T-helper 1 cell treated with Interleukin-12 subunit alpha and Interleukin-12 subunit beta and Interleukin-4 antibody, amounts not matched to agents 30 μg/mL and 1 μg/mL, for 36 hours (primary cell): Measurements from ENCODE around the gene ACE.

Experiments used
- H3K27ac Mint-ChIP-seq: one replicate; pipeline ENCODE4 v1.8.0; 2021; ENCODE audit warnings: mild to moderate bottlenecking, mixed read lengths
- H3K27me3 Mint-ChIP-seq: one replicate; pipeline ENCODE4 v1.8.0; 2021; ENCODE audit warnings: low read depth, mixed read lengths
- H3K36me3 Mint-ChIP-seq: one replicate; pipeline ENCODE4 v1.8.0; 2021; ENCODE audit warnings: low read depth, mixed read lengths
- H3K4me1 Mint-ChIP-seq: one replicate; pipeline ENCODE4 v1.8.0; 2021; ENCODE audit warnings: low read depth, mixed read lengths
- H3K4me3 Mint-ChIP-seq: one replicate; pipeline ENCODE4 v1.8.0; 2021; ENCODE audit warnings: mild to moderate bottlenecking, moderate library complexity, mixed read lengths
- H3K9me3 Mint-ChIP-seq: one replicate; pipeline ENCODE4 v1.8.0; 2021; ENCODE audit warnings: mixed read lengths

The ACE gene

GRCh38 chr17:63476854-63477479 is at the start of gene ACE:
TSS of gene ACE (plus strand) at chr17:63477061. CDS start at chr17:63477095, 34 bp downstream.
- Mint-ChIP-seq H3K27me3 (peaks cover 51% of the 10 kb centered on the region), H3K27ac (peak within 1 kb of the TSS; percentile 31), H3K9me3 (no peaks in the 10 kb centered on the region), H3K4me1 (peaks cover 12% of the 10 kb centered on the region), H3K36me3 (no peaks in the 10 kb centered on the region), H3K4me3 (peak within 1 kb of the TSS; percentile 77)

GRCh38 chr17:63429766-63430165 is 47.1 kb upstream of the ACE start:
- Mint-ChIP-seq H3K9me3 (no peaks in the 10 kb centered on the region), H3K36me3 (peaks cover 2% of the 10 kb centered on the region), H3K4me1 (peaks cover 54% of the 10 kb centered on the region), H3K27ac (no peak overlapping the region), H3K4me3 (no peak overlapping the region), H3K27me3 (peaks cover 3% of the 10 kb centered on the region)

- H3K27me3 Mint-ChIP-seq, result peaks cover 3% of the 10 kb centered on the region
- H3K27ac Mint-ChIP-seq, result peak overlapping the region; percentile 31
- peaks cover 5% of the 10 kb centered on the region for H3K36me3 Mint-ChIP-seq
- H3K9me3 Mint-ChIP-seq, result no peaks in the 10 kb centered on the region
- no peak overlapping the region for H3K4me3 Mint-ChIP-seq
- peaks cover 57% of the 10 kb centered on the region for H3K4me1 Mint-ChIP-seq
These were observed 46.6 kb upstream of the ACE start for GRCh38 chr17:63430223-63430622.

- Mint-ChIP-seq H3K36me3 (peaks cover 5% of the 10 kb centered on the region), H3K4me1 (peaks cover 52% of the 10 kb centered on the region), H3K9me3 (no peaks in the 10 kb centered on the region), H3K27me3 (no peaks in the 10 kb centered on the region), H3K27ac (no peak overlapping the region), H3K4me3 (no peak overlapping the region)
These were observed 45.3 kb upstream of the ACE start for GRCh38 chr17:63431618-63431938.

GRCh38 chr17:63431939-63432804 is 44.7 kb upstream of the ACE start:
- Mint-ChIP-seq H3K4me1 (peaks cover 46% of the 10 kb centered on the region), H3K9me3 (no peaks in the 10 kb centered on the region), H3K27ac (no peak overlapping the region), H3K4me3 (no peak overlapping the region), H3K36me3 (peaks cover 5% of the 10 kb centered on the region), H3K27me3 (no peaks in the 10 kb centered on the region)

GRCh38 chr17:63433746-63434591 is 42.9 kb upstream of the ACE start:
- Mint-ChIP-seq H3K4me1 (peaks cover 32% of the 10 kb centered on the region), H3K9me3 (no peaks in the 10 kb centered on the region), H3K27ac (peak overlapping the region; percentile 21), H3K36me3 (peaks cover 5% of the 10 kb centered on the region), H3K4me3 (no peak overlapping the region), H3K27me3 (no peaks in the 10 kb centered on the region)

GRCh38 chr17:63434951-63435571 is 41.8 kb upstream of the ACE start:
- Mint-ChIP-seq H3K27ac (peak overlapping the region; percentile 85), H3K27me3 (no peaks in the 10 kb centered on the region), H3K9me3 (no peaks in the 10 kb centered on the region), H3K4me1 (peaks cover 36% of the 10 kb centered on the region), H3K36me3 (peaks cover 7% of the 10 kb centered on the region), H3K4me3 (peak overlapping the region; percentile 23)

- no peaks in the 10 kb centered on the region for H3K9me3 Mint-ChIP-seq
- H3K27me3 Mint-ChIP-seq, result no peaks in the 10 kb centered on the region
- peaks cover 8% of the 10 kb centered on the region for H3K36me3 Mint-ChIP-seq
- no peak overlapping the region for H3K27ac Mint-ChIP-seq
- no peak overlapping the region for H3K4me3 Mint-ChIP-seq
- peaks cover 39% of the 10 kb centered on the region for H3K4me1 Mint-ChIP-seq
These were observed 41.0 kb upstream of the ACE start for GRCh38 chr17:63435681-63436522.

GRCh38 chr17:63436523-63437110 is 40.2 kb upstream of the ACE start:
- Mint-ChIP-seq H3K27me3 (no peaks in the 10 kb centered on the region), H3K4me3 (no peak overlapping the region), H3K27ac (peak overlapping the region; percentile 26), H3K4me1 (peaks cover 42% of the 10 kb centered on the region), H3K36me3 (peaks cover 8% of the 10 kb centered on the region), H3K9me3 (no peaks in the 10 kb centered on the region)

GRCh38 chr17:63437287-63438091 is 39.4 kb upstream of the ACE start:
- Mint-ChIP-seq H3K27me3 (no peaks in the 10 kb centered on the region), H3K4me3 (no peak overlapping the region), H3K27ac (peak overlapping the region; percentile 26), H3K36me3 (peaks cover 8% of the 10 kb centered on the region), H3K9me3 (no peaks in the 10 kb centered on the region), H3K4me1 (peaks cover 41% of the 10 kb centered on the region)

GRCh38 chr17:63438092-63439051 is 38.5 kb upstream of the ACE start:
- Mint-ChIP-seq H3K4me1 (peaks cover 37% of the 10 kb centered on the region), H3K27me3 (no peaks in the 10 kb centered on the region), H3K4me3 (no peak overlapping the region), H3K27ac (peak overlapping the region; percentile 36), H3K36me3 (peaks cover 8% of the 10 kb centered on the region), H3K9me3 (no peaks in the 10 kb centered on the region)

- H3K27me3 Mint-ChIP-seq, result peaks cover 5% of the 10 kb centered on the region
- peak overlapping the region; percentile 90 for H3K27ac Mint-ChIP-seq
- H3K4me3 Mint-ChIP-seq, result peak overlapping the region; percentile 58
- H3K36me3 Mint-ChIP-seq, result peaks cover 8% of the 10 kb centered on the region
- peaks cover 36% of the 10 kb centered on the region for H3K4me1 Mint-ChIP-seq
- no peaks in the 10 kb centered on the region for H3K9me3 Mint-ChIP-seq
These were observed 37.2 kb upstream of the ACE start for GRCh38 chr17:63439687-63440086.
